ENCODE data around the gene CAV2.

DNA sequence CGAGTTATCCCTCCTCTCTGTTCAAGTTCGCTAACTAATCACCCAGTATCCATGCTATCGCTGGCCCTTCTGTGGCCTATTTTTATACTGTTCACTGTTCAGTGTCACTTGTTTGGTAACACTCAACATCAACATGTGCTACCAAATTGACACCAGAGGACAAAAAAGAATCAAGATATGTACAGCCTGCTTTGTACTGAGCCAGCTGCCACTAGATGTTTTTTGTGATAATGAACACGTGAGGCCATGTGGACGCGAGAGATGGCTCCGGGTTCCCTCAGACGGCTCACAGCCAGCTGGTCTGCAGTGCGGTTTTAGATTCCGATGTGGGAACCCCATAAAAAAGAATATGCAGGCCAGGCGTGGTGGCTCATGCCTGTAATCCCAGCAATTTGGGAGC is 46.5 kb downstream of the CAV2 start:
- TF ChIP-seq, protein P1, sequence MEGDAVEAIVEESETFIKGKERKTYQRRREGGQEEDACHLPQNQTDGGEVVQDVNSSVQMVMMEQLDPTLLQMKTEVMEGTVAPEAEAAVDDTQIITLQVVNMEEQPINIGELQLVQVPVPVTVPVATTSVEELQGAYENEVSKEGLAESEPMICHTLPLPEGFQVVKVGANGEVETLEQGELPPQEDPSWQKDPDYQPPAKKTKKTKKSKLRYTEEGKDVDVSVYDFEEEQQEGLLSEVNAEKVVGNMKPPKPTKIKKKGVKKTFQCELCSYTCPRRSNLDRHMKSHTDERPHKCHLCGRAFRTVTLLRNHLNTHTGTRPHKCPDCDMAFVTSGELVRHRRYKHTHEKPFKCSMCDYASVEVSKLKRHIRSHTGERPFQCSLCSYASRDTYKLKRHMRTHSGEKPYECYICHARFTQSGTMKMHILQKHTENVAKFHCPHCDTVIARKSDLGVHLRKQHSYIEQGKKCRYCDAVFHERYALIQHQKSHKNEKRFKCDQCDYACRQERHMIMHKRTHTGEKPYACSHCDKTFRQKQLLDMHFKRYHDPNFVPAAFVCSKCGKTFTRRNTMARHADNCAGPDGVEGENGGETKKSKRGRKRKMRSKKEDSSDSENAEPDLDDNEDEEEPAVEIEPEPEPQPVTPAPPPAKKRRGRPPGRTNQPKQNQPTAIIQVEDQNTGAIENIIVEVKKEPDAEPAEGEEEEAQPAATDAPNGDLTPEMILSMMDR (IDR thresholded peaks at IDR 0.05; ENCODE audit: low read depth, low read length, poor library complexity, severe bottlenecking): no peak
- no peak for TF ChIP-seq EZH2phosphoT487 (IDR thresholded peaks at IDR 0.05; ENCODE audit: borderline replicate concordance, low read length)

All from DOHH2 (cell line).